MCF 10A (cell line): ENCODE data around the gene CELF4. TPM values are rescaled to one million over a fixed set of nuclear protein-coding genes. Genes with fewer than 3 reads are reported as not detected.

Experiments
- BruUV-seq: library from RNA; stranded (reverse); fragments of 400-500 nt; replicated peaks from 2 replicates; lab custom pipeline; 2021; lab: Mats Ljungman, UMichigan
- CTCF ChIA-PET: fragments of 300-600 bp; sonication (Branson Sonifier 250); formaldehyde crosslinking; extraction: SDS; loops from one replicate; lab custom pipeline; 2021; ENCODE audit warnings: antibody characterized with exemption, inconsistent platforms; lab: Yijun Ruan, JAX
- POLR2A ChIA-PET: fragments of 300-600, 350-650 bp; sonication (Branson Sonifier 250); formaldehyde crosslinking; extraction: SDS; loops from one replicate; lab custom pipeline; 2020; ENCODE audit warnings: antibody characterized with exemption, inconsistent platforms; lab: Yijun Ruan, JAX
- DNase-seq: peaks from one replicate; pipeline ENCODE4 v3.0.0-alpha.2; 2018; ENCODE audit not compliant: unreplicated experiment
- H3K27ac Mint-ChIP-seq: one replicate; pipeline ENCODE4 v1.8.0; 2022; ENCODE audit warnings: mild to moderate bottlenecking, low read depth, mixed read lengths; ENCODE audit not compliant: unreplicated experiment
- H3K27me3 Mint-ChIP-seq: one replicate; pipeline ENCODE4 v1.8.0; 2022; ENCODE audit warnings: mixed read lengths; ENCODE audit not compliant: insufficient read depth, unreplicated experiment
- H3K36me3 Mint-ChIP-seq: one replicate; pipeline ENCODE4 v1.8.0; 2022; ENCODE audit warnings: mild to moderate bottlenecking, moderate library complexity, mixed read lengths; ENCODE audit not compliant: insufficient read depth, unreplicated experiment
- H3K4me1 Mint-ChIP-seq: one replicate; pipeline ENCODE4 v1.8.0; 2022; ENCODE audit warnings: mixed read lengths; ENCODE audit not compliant: insufficient read depth, unreplicated experiment
- H3K4me3 Mint-ChIP-seq: one replicate; pipeline ENCODE4 v1.8.0; 2022; ENCODE audit warnings: mild to moderate bottlenecking, moderate library complexity, mixed read lengths; ENCODE audit not compliant: unreplicated experiment
- H3K9me3 Mint-ChIP-seq: one replicate; pipeline ENCODE4 v1.8.0; 2022; ENCODE audit warnings: mixed read lengths; ENCODE audit not compliant: unreplicated experiment
- intact Hi-C: fragments of 100-400 bp; cut with micrococcal nuclease; formaldehyde crosslinking; loops from 2 replicates; pipeline ENCODE4 v1.14.1; 2022
- total RNA-seq: library from RNA; stranded (reverse); gene quantifications from 2 replicates; pipeline ENCODE4 v1.2.3, GENCODE V29; 2022
- TF ChIP-seq, protein P1 (sequence below): fragments of 200-600 bp; IDR thresholded peaks from one replicate; pipeline ENCODE4 v1.8.0; 2022; ENCODE audit warnings: antibody characterized with exemption, mild to moderate bottlenecking; ENCODE audit not compliant: unreplicated experiment

Gene CELF4
- total RNA-seq, 1 experiment from 2014 or later, result not detected

DNA sequence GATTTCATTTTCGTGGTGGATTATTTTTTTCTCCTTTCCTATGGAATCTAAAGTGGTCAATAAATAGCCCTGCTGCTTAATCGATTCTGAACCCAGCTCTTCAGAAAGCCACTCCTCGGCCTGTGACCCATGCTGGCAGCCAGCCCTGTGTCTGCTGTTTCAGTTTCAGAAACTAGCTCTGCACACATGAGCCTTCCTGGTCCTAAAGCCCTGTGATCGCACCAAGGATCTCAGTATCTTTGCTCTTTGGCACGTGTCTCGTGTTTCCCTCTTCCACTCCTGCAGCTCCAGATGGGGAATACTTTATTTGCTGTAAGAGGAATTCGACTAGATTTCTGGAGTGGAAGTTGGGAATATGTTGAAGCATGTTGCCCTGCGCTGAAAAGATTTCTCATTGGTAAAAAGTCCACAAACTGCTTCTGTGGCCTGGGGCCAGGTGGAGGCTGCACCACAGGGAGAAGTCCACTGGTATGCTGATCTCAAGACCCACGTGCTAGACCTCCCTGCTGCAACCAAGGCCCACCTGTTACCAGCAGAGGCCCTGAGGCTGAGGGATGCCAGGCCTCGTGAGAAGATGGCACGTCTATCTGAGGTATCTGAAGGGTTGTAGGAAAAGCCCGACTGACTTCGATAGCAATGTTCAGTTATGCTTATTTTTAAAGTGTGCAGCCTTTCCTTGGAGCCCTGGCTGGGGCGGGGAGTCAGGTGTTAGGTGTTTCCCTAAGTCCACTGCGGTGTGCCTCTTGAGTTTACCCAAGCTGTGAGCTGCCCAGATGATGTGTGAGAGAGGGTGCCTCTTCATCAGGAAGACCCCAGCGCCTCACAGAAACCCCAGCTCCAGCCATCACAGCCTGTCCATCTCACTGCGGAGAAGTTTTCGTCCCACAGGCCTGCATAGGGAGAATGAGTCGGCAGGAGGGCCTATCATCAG, 33.6 kb upstream of the CELF4 start:
- TF ChIP-seq, protein P1, sequence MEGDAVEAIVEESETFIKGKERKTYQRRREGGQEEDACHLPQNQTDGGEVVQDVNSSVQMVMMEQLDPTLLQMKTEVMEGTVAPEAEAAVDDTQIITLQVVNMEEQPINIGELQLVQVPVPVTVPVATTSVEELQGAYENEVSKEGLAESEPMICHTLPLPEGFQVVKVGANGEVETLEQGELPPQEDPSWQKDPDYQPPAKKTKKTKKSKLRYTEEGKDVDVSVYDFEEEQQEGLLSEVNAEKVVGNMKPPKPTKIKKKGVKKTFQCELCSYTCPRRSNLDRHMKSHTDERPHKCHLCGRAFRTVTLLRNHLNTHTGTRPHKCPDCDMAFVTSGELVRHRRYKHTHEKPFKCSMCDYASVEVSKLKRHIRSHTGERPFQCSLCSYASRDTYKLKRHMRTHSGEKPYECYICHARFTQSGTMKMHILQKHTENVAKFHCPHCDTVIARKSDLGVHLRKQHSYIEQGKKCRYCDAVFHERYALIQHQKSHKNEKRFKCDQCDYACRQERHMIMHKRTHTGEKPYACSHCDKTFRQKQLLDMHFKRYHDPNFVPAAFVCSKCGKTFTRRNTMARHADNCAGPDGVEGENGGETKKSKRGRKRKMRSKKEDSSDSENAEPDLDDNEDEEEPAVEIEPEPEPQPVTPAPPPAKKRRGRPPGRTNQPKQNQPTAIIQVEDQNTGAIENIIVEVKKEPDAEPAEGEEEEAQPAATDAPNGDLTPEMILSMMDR, result no peak
- intact Hi-C loops, result no loop called here
- BruUV-seq, result no TSS peak
- Mint-ChIP-seq H3K27me3 (no peaks in the 10 kb centered on the region), H3K27ac (no peak overlapping the region), H3K4me3 (no peak overlapping the region), H3K4me1 (no peaks in the 10 kb centered on the region), H3K9me3 (peaks cover 5% of the 10 kb centered on the region), H3K36me3 (no peaks in the 10 kb centered on the region)
- ChIA-PET POLR2A (interaction anchor here (1.0 kb wide), 1 partner anchor 42 kb away, joined by 3 read pairs; no protein-coding TSS in a partner anchor), CTCF (interaction anchor here (0.6 kb wide), 1 partner anchor 14 kb away, joined by 4 read pairs; no protein-coding TSS in a partner anchor)
- no peak for DNase-seq

DNA sequence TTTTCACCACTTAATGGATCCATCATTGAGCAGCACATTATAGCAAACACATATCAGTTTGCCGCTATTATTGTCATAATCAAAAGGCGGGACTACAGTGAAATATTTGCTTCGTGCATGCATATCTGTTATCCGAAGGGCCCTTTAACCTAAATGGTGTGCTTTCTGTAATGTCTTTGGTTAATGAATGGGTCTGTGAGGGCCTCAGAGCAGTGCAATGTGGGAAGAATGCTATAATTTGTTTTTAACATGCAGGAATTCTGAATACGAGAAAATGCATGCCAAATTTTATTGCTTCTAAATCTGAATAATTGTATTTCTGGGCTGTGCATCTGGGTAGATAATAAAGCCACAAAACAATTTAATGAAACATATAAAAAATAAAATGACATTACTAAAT, 32.8 kb upstream of the CELF4 start:
- Mint-ChIP-seq H3K27ac (no peak overlapping the region), H3K36me3 (no peaks in the 10 kb centered on the region), H3K4me3 (no peak overlapping the region), H3K4me1 (no peaks in the 10 kb centered on the region), H3K9me3 (peaks cover 5% of the 10 kb centered on the region), H3K27me3 (no peaks in the 10 kb centered on the region)
- no peak for DNase-seq
- ChIA-PET POLR2A (interaction anchor here (1.0 kb wide), 1 partner anchor 43 kb away, joined by 3 read pairs; no protein-coding TSS in a partner anchor), CTCF (interaction anchor here (0.6 kb wide), 1 partner anchor 13 kb away, joined by 4 read pairs; no protein-coding TSS in a partner anchor)
- TF ChIP-seq, protein P1, result no peak
- BruUV-seq, result no TSS peak
- intact Hi-C loops, result no loop called here

DNA sequence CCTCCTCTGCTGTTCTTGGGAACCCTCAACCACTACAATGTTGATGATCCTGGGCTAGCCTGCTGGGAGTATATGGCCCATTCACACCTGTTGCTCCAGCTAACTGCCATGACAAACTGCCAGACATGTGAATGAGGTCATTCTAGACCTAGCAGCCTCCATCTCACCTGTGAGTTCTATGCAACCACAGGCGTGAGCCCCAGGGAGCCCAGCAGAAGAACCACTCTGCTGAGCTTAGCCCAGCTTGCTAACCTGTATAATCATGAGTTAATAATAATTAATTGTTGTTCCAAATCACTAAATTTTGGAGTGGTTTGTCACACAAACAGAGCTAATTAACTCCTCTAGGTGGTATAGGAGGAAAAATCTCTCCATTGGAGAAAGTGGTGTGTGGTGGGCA, 24.7 kb upstream of the CELF4 start:
- no peak overlapping the region for H3K27ac Mint-ChIP-seq
- no peaks in the 10 kb centered on the region for H3K9me3 Mint-ChIP-seq
- TF ChIP-seq, protein P1, result no peak
- H3K36me3 Mint-ChIP-seq, result no peaks in the 10 kb centered on the region
- H3K4me3 Mint-ChIP-seq, result no peak overlapping the region
- BruUV-seq, result no TSS peak
- intact Hi-C loops, result no loop called here
- no peak for DNase-seq
- ChIA-PET POLR2A (interaction anchor here (0.7 kb wide), 1 partner anchor 439 kb away, joined by 3 read pairs; no protein-coding TSS in a partner anchor), CTCF (interaction anchor here (1.1 kb wide), 1 partner anchor 10 kb away, joined by 7 read pairs; no protein-coding TSS in a partner anchor)
- no peaks in the 10 kb centered on the region for H3K4me1 Mint-ChIP-seq
- H3K27me3 Mint-ChIP-seq, result peaks cover 2% of the 10 kb centered on the region

DNA sequence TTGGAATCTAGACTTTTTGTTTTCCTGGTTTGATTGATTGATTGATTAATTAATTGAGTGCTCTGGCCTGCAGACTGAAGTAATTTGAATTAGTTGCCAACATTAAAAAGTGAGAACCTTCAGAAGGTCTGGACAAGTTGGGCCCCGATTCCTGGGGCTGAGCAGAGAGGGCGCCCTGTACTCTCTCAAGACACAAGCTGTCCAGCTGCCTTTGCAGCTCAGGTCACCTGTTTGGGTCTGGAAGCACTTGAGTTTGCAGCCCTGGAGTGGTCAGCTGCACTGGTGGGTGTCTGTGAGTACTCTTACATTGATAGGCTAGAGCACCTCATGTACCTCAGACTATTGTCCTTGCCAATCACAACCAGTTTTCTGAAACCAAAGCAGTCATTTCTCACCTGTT, 22.7 kb upstream of the CELF4 start:
- BruUV-seq, result no TSS peak
- no peak overlapping the region for H3K27ac Mint-ChIP-seq
- POLR2A ChIA-PET, result no interaction called here
- intact Hi-C loops, result no loop called here
- H3K4me1 Mint-ChIP-seq, result no peaks in the 10 kb centered on the region
- CTCF ChIA-PET, result interaction anchor here (0.6 to 1.0 kb wide), 2 partner anchors 9 to 288 kb away, joined by 3 to 4 read pairs; no protein-coding TSS in a partner anchor
- DNase-seq, result no peak
- peaks cover 20% of the 10 kb centered on the region for H3K27me3 Mint-ChIP-seq
- no peak overlapping the region for H3K4me3 Mint-ChIP-seq
- no peaks in the 10 kb centered on the region for H3K36me3 Mint-ChIP-seq
- no peaks in the 10 kb centered on the region for H3K9me3 Mint-ChIP-seq
- TF ChIP-seq, protein P1, result no peak
